HepG2 (cell line): ENCODE data around the gene MFSD12. TPM values are rescaled to one million over a fixed set of nuclear protein-coding genes. Genes with fewer than 3 reads are reported as not detected.

Experiments used
- polyA plus RNA-seq, 8 experiments: library from polyadenylated mRNA; depleted of rRNA in 3 of 8; stranded (reverse) in 7 of 8; unstranded in 1 of 8; fragments of >200 nt; fragmentation: Illumina TruSeq in 4 of 8; extraction: Trizol in 4 of 8; gene quantifications; 2 replicates each; pipeline versions ENCODE4 v1.2.1 to v1.2.3, GENCODE V29; 2011 to 2016; ENCODE audit warnings: low read depth in 4 of 8, missing spikeins in 1 of 8, mixed read lengths in 1 of 8; ENCODE audit not compliant: insufficient read depth in 1 of 8
- small RNA-seq, 3 experiments: library from RNA; depleted of rRNA; stranded (forward); fragments of <200 nt; gene quantifications; one replicate each; pipeline ENCODE3, GENCODE V24; 2012; ENCODE audit warnings: low read depth in 2 of 3, low replicate concordance in 1 of 3; ENCODE audit not compliant: insufficient read length in 3 of 3, insufficient read depth in 2 of 3
- total RNA-seq, 5 experiments: library from RNA; depleted of rRNA; stranded (reverse); fragments of >200 nt; fragmentation: Illumina TruSeq; extraction: Trizol; gene quantifications; 2 replicates each; pipeline ENCODE4 v1.2.3, GENCODE V29; 2016; ENCODE audit warnings: low read depth in 1 of 5

MFSD12 gene
- total and polyA plus RNA-seq, 2 of the 13 experiments (the other 11 are each of a cell fraction or from before 2014, with no cell fraction given): 27.2 to 29.1 TPM

Small RNA genes lying within 50 kb of the gene (small RNA-seq; reads per million reads assigned to genes)
- gene AC005786.1 (0 to 0.97 (median 0) reads per million in 3 experiments), gene RF00212 (0 reads per million in 3 experiments)

Other genes with a start within 250 kb of the MFSD12 start
- gene NFIC, start 191.0 kb downstream of the MFSD12 start, total RNA-seq (2016; rRNA removed; fragmentation: Illumina TruSeq; extraction: Trizol): 2.5 and 2.9 TPM in 2 replicates
- 1.3 and 1.6 TPM in 2 replicates for gene NFIC, start 191.0 kb downstream of the MFSD12 start, polyA plus RNA-seq (2011; rRNA removed)
- 47.4 and 70.6 TPM in 2 replicates for gene SMIM24, start 77.1 kb downstream of the MFSD12 start, total RNA-seq (2016; rRNA removed; fragmentation: Illumina TruSeq; extraction: Trizol)
- gene SMIM24, start 77.1 kb downstream of the MFSD12 start, polyA plus RNA-seq (2011; rRNA removed): 9.0 and 11.2 TPM in 2 replicates
- gene SMIM44, start 74.1 kb downstream of the MFSD12 start, total RNA-seq (2016; rRNA removed; fragmentation: Illumina TruSeq; extraction: Trizol): not detected in 2 replicates
- not detected in 2 replicates for gene SMIM44, start 74.1 kb downstream of the MFSD12 start, polyA plus RNA-seq (2011; rRNA removed)
- 10.3 and 13.7 TPM in 2 replicates for gene DOHH, start 56.9 kb downstream of the MFSD12 start, total RNA-seq (2016; rRNA removed; fragmentation: Illumina TruSeq; extraction: Trizol)
- 3.5 and 4.8 TPM in 2 replicates for gene DOHH, start 56.9 kb downstream of the MFSD12 start, polyA plus RNA-seq (2011; rRNA removed)
- 18.3 and 29.0 TPM in 2 replicates for gene FZR1, start 51.3 kb downstream of the MFSD12 start, total RNA-seq (2016; rRNA removed; fragmentation: Illumina TruSeq; extraction: Trizol)
- gene FZR1, start 51.3 kb downstream of the MFSD12 start, polyA plus RNA-seq (2011; rRNA removed): 30.8 and 39.2 TPM in 2 replicates
- not detected in 2 replicates for gene TEKTIP1, start 18.4 kb downstream of the MFSD12 start, total RNA-seq (2016; rRNA removed; fragmentation: Illumina TruSeq; extraction: Trizol)
- not detected in 2 replicates for gene TEKTIP1, start 18.4 kb downstream of the MFSD12 start, polyA plus RNA-seq (2011; rRNA removed)
- gene HMG20B, start 15.4 kb upstream of the MFSD12 start, total RNA-seq (2016; rRNA removed; fragmentation: Illumina TruSeq; extraction: Trizol): 23.0 and 29.2 TPM in 2 replicates
- gene HMG20B, start 15.4 kb upstream of the MFSD12 start, polyA plus RNA-seq (2011; rRNA removed): 23.9 and 24.8 TPM in 2 replicates
- gene GIPC3, start 27.9 kb upstream of the MFSD12 start, total RNA-seq (2016; rRNA removed; fragmentation: Illumina TruSeq; extraction: Trizol): not detected in 2 replicates
- gene GIPC3, start 27.9 kb upstream of the MFSD12 start, polyA plus RNA-seq (2011; rRNA removed): 0.05 and 0.08 TPM in 2 replicates
- not detected in 2 replicates for gene TBXA2R, start 49.3 kb upstream of the MFSD12 start, total RNA-seq (2016; rRNA removed; fragmentation: Illumina TruSeq; extraction: Trizol)
- 0.05 and 0.09 TPM in 2 replicates for gene TBXA2R, start 49.3 kb upstream of the MFSD12 start, polyA plus RNA-seq (2011; rRNA removed)
- gene CACTIN, start 69.2 kb upstream of the MFSD12 start, total RNA-seq (2016; rRNA removed; fragmentation: Illumina TruSeq; extraction: Trizol): 11.1 and 16.6 TPM in 2 replicates
- gene CACTIN, start 69.2 kb upstream of the MFSD12 start, polyA plus RNA-seq (2011; rRNA removed): 10.0 and 11.5 TPM in 2 replicates
- gene PIP5K1C, start 142.9 kb upstream of the MFSD12 start, total RNA-seq (2016; rRNA removed; fragmentation: Illumina TruSeq; extraction: Trizol): 4.3 and 5.2 TPM in 2 replicates
- gene PIP5K1C, start 142.9 kb upstream of the MFSD12 start, polyA plus RNA-seq (2011; rRNA removed): 3.6 and 4.8 TPM in 2 replicates
- 20.6 and 21.5 TPM in 2 replicates for gene TJP3, start 150.8 kb upstream of the MFSD12 start, total RNA-seq (2016; rRNA removed; fragmentation: Illumina TruSeq; extraction: Trizol)
- gene TJP3, start 150.8 kb upstream of the MFSD12 start, polyA plus RNA-seq (2011; rRNA removed): 2.3 and 3.3 TPM in 2 replicates
- gene APBA3, start 204.1 kb upstream of the MFSD12 start, total RNA-seq (2016; rRNA removed; fragmentation: Illumina TruSeq; extraction: Trizol): 12.9 and 14.3 TPM in 2 replicates
- gene APBA3, start 204.1 kb upstream of the MFSD12 start, polyA plus RNA-seq (2011; rRNA removed): 14.2 and 18.7 TPM in 2 replicates
- 66.9 and 85.6 TPM in 2 replicates for gene MRPL54, start 205.1 kb upstream of the MFSD12 start, total RNA-seq (2016; rRNA removed; fragmentation: Illumina TruSeq; extraction: Trizol)
- 36.8 and 37.2 TPM in 2 replicates for gene MRPL54, start 205.1 kb upstream of the MFSD12 start, polyA plus RNA-seq (2011; rRNA removed)
- not detected in 2 replicates for gene RAX2, start 214.6 kb upstream of the MFSD12 start, total RNA-seq (2016; rRNA removed; fragmentation: Illumina TruSeq; extraction: Trizol)
- not detected in 2 replicates for gene RAX2, start 214.6 kb upstream of the MFSD12 start, polyA plus RNA-seq (2011; rRNA removed)
- gene MATK, start 228.8 kb upstream of the MFSD12 start, total RNA-seq (2016; rRNA removed; fragmentation: Illumina TruSeq; extraction: Trizol): not detected in 2 replicates
- gene MATK, start 228.8 kb upstream of the MFSD12 start, polyA plus RNA-seq (2011; rRNA removed): 0.09 TPM in 2 replicates